ENCODE data around the gene TNP2.

TNP2 gene

DNA sequence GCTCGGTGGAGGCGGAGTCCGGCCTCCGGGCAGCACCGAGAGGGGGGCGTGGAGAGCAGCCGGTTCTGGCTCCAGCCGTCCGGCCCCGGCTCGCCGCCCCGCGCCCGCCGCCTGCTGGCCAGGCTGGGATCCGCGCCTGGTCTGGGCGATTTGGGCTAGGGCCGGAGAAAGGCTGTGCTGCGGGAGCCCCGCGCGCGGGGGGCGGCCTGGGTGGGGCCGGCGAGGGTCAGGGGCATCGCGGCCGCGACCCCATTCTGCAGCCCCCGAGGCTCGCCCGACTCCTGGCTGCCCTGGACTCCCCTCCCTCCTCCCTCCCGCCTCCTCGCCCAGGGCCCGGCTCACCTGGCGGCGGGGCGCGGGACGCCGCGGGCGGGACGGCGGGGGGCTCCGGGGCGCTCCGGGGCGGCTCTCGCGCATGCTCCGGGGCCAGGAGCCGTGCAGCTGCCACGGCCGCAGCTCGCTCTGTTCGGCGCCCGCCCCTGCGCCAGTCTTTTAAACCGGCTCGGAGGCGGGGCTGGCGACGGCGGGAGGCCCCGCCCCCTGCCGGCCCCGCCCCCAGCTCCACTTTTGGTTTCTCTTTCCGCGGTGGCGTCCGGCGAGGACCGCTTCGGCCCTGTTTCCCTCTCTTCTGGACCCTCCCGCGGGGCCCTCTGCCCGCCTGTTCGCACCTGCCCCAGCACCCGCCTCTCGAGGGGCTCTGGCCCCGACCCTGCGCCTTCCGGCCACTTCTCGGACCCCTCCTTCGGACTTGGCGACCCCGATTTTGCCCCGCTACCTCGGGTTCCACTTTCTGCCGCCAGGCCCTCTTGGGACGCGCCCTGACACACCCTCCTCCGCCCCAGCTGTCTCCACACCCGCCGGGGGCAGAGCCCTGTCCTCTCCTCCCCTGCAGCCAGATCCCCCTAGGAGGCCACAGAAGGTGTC, 13.1 kb downstream of the TNP2 start, which contains the start of gene SOCS1:
Gene SOCS1 (minus strand): TSS at position 468 of the 924 bp plus-strand sequence. CDS start 726 bp downstream, outside the sequence.
- peaks cover 30% of the 10 kb centered on the region for H3K36me3 ChIP-seq (ENCODE audit: insufficient read depth, low read length)
- H3F3A ChIP-seq (ENCODE audit: insufficient read depth, low read length) = no peaks in the 10 kb centered on the region
- H3K4me1 ChIP-seq (ENCODE audit: insufficient read depth, low read length, severe bottlenecking) = peaks cover 63% of the 10 kb centered on the region
- no peaks in the 10 kb centered on the region for H4K20me1 ChIP-seq (ENCODE audit: insufficient read depth, low read length)
- peak within 1 kb of the TSS; percentile 87 for H3K9ac ChIP-seq (ENCODE audit: low read length)
- peak within 1 kb of the TSS; percentile 92 for H3K27ac ChIP-seq (ENCODE audit: low read depth, low read length, poor library complexity, severe bottlenecking)
- H3K9me2 ChIP-seq (ENCODE audit: low read depth, low read length) = no peaks in the 10 kb centered on the region
- H3K4me3 ChIP-seq (ENCODE audit: low read depth, low read length, poor library complexity, severe bottlenecking) = peak within 1 kb of the TSS; percentile 87
- no peak for TF ChIP-seq EZH2 (IDR thresholded peaks at IDR 0.05; ENCODE audit: borderline replicate concordance, low read length)
- TF ChIP-seq, protein P1, sequence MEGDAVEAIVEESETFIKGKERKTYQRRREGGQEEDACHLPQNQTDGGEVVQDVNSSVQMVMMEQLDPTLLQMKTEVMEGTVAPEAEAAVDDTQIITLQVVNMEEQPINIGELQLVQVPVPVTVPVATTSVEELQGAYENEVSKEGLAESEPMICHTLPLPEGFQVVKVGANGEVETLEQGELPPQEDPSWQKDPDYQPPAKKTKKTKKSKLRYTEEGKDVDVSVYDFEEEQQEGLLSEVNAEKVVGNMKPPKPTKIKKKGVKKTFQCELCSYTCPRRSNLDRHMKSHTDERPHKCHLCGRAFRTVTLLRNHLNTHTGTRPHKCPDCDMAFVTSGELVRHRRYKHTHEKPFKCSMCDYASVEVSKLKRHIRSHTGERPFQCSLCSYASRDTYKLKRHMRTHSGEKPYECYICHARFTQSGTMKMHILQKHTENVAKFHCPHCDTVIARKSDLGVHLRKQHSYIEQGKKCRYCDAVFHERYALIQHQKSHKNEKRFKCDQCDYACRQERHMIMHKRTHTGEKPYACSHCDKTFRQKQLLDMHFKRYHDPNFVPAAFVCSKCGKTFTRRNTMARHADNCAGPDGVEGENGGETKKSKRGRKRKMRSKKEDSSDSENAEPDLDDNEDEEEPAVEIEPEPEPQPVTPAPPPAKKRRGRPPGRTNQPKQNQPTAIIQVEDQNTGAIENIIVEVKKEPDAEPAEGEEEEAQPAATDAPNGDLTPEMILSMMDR (IDR thresholded peaks at IDR 0.05; ENCODE audit: low read length) = peak; percentile 79
- no peak within 1 kb of the TSS for H2AFZ ChIP-seq (ENCODE audit: low read length)
- H3K9me3 ChIP-seq (ENCODE audit: low read length) = no peaks in the 10 kb centered on the region
- H3K79me2 ChIP-seq (ENCODE audit: insufficient read depth, low read length) = no peaks in the 10 kb centered on the region
- H3K27me3 ChIP-seq (ENCODE audit: insufficient read depth, low read length) = no peaks in the 10 kb centered on the region
- peak within 1 kb of the TSS; percentile 89 for H3K4me2 ChIP-seq (ENCODE audit: low read length)

DNA sequence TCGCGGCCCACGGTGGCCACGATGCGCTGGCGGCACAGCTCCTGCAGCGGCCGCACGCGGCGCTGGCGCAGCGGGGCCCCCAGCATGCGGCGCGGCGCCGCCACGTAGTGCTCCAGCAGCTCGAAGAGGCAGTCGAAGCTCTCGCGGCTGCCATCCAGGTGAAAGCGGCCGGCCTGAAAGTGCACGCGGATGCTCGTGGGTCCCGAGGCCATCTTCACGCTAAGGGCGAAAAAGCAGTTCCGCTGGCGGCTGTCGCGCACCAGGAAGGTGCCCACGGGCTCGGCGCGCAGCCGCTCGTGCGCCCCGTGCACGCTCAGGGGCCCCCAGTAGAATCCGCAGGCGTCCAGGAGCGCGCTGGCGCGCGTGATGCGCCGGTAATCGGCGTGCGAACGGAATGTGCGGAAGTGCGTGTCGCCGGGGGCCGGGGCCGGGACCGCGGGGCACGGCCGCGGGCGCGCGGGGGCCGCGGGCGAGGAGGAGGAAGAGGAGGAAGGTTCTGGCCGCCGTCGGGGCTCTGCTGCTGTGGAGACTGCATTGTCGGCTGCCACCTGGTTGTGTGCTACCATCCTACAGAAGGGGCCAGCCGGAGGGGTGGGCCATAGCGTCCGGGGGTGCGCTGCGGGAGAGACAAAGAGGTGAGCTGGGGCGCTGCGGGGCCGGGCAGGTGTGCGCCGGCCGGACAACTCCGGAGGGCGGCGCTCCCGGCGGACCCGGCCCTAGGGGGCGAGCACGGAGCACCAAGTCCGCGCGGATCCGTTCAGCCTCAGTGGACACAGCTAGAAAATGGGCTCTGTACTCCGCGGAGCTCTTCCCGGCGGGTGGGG, 14.0 kb downstream of the TNP2 start:
- Histone ChIP-seq H3K36me3 (ENCODE audit: insufficient read depth, low read length) (peaks cover 30% of the 10 kb centered on the region), H4K20me1 (ENCODE audit: insufficient read depth, low read length) (no peaks in the 10 kb centered on the region), H3K27me3 (ENCODE audit: insufficient read depth, low read length) (no peaks in the 10 kb centered on the region), H3K9me2 (ENCODE audit: low read depth, low read length) (no peaks in the 10 kb centered on the region), H3K9ac (ENCODE audit: low read length) (peak overlapping the region; percentile 87), H3K79me2 (ENCODE audit: insufficient read depth, low read length) (no peaks in the 10 kb centered on the region), H3K9me3 (ENCODE audit: low read length) (no peaks in the 10 kb centered on the region), H3K4me1 (ENCODE audit: insufficient read depth, low read length, severe bottlenecking) (peaks cover 70% of the 10 kb centered on the region), H3K4me3 (ENCODE audit: low read depth, low read length, poor library complexity, severe bottlenecking) (peak overlapping the region; percentile 87), H3F3A (ENCODE audit: insufficient read depth, low read length) (no peaks in the 10 kb centered on the region; the same call in 1 of the 2 replicates), H2AFZ (ENCODE audit: low read length) (no peak overlapping the region), H3K27ac (ENCODE audit: low read depth, low read length, poor library complexity, severe bottlenecking) (peak overlapping the region; percentile 92), H3K4me2 (ENCODE audit: low read length) (peak overlapping the region; percentile 89)
- TF ChIP-seq, protein P1 (IDR thresholded peaks at IDR 0.05; ENCODE audit: low read length) = peak; percentile 49
- TF ChIP-seq EZH2 (IDR thresholded peaks at IDR 0.05; ENCODE audit: borderline replicate concordance, low read length) = no peak

DNA sequence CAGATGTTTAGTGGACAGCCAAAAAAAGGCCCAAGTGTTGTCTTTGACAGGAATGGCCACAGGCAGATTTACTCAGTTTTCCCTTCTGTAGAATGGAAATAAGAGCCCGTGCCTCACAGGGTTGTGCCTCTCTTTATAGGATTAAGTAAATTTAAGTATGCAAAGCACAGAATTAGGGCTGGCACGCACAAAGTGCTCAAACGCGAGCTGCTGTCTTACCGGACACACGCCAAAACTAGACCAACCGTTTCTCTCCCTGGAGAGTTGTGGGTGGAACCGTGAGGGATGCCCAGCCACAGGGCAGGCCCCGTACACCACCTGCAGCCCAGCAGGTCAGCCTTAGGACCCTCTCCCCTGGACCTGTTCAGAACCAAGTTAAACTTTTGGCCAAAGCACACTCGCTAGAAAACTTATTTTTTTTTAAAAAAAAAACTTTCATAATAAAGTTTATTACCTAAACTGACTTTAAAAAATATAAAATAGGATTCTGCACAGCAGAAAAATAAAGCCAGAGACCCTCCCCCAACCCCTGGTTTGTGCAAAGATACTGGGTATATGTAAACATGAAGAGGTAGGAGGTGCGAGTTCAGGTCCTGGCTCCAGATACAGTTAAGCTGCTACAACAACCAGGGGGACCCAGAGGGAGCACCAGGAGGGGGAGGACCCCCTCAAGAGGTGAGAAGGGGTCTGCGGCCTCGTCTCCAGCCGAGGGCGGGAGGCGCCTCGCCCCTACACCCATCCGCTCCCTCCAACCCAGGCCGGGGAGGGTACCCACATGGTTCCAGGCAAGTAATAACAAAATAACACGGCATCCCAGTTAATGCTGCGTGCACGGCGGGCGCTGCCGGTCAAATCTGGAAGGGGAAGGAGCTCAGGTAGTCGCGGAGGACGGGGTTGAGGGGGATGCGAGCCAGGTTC, 14.9 kb downstream of the TNP2 start:
- Histone ChIP-seq H3K4me2 (ENCODE audit: low read length) (peak overlapping the region; percentile 89), H3K4me1 (ENCODE audit: insufficient read depth, low read length, severe bottlenecking) (peaks cover 79% of the 10 kb centered on the region), H3K9me3 (ENCODE audit: low read length) (no peaks in the 10 kb centered on the region), H3K36me3 (ENCODE audit: insufficient read depth, low read length) (peaks cover 30% of the 10 kb centered on the region), H4K20me1 (ENCODE audit: insufficient read depth, low read length) (no peaks in the 10 kb centered on the region), H3K27me3 (ENCODE audit: insufficient read depth, low read length) (no peaks in the 10 kb centered on the region), H3F3A (ENCODE audit: insufficient read depth, low read length) (no peaks in the 10 kb centered on the region; the same call in 1 of the 2 replicates), H3K9me2 (ENCODE audit: low read depth, low read length) (no peaks in the 10 kb centered on the region), H3K27ac (ENCODE audit: low read depth, low read length, poor library complexity, severe bottlenecking) (peak overlapping the region; percentile 92), H3K79me2 (ENCODE audit: insufficient read depth, low read length) (no peaks in the 10 kb centered on the region), H3K9ac (ENCODE audit: low read length) (peak overlapping the region; percentile 87), H2AFZ (ENCODE audit: low read length) (no peak overlapping the region), H3K4me3 (ENCODE audit: low read depth, low read length, poor library complexity, severe bottlenecking) (peak overlapping the region; percentile 87)
- no peak for TF ChIP-seq EZH2 (IDR thresholded peaks at IDR 0.05; ENCODE audit: borderline replicate concordance, low read length)
- TF ChIP-seq, protein P1 (IDR thresholded peaks at IDR 0.05; ENCODE audit: low read length) = no peak
